HCT116 (cell line): Measurements from ENCODE around the gene BTF3L4. TPM values are rescaled to one million over a fixed set of nuclear protein-coding genes. Genes with fewer than 3 reads are reported as not detected.

Experiments
- ATAC-seq: fragments of 200-7000 bp; cut with Tn5 transposase; 2 replicates; pipeline ENCODE4 v1.9.1; 2020; ENCODE audit warnings: mild to moderate bottlenecking, moderate library complexity
- BruUV-seq: library from RNA; stranded (reverse); fragments of 400-500 nt; replicated peaks from 2 replicates; lab custom pipeline; 2021; lab: Mats Ljungman, UMichigan
- CTCF ChIA-PET: fragments of 300-600 bp; sonication (Branson Sonifier 250); formaldehyde crosslinking; loops from one replicate; lab custom pipeline; 2021; ENCODE audit warnings: antibody characterized with exemption; lab: Charles Lee
- POLR2A ChIA-PET: fragments of 300-600, 350-600 bp; sonication (Branson Sonifier 250); formaldehyde crosslinking; loops from one replicate; lab custom pipeline; 2021; ENCODE audit warnings: antibody characterized with exemption; lab: Charles Lee
- RAD21 ChIA-PET, 2 experiments: fragments of 300-600 bp; sonication (Branson Sonifier 250); formaldehyde crosslinking; loops; one replicate each; lab custom pipeline; 2023; ENCODE audit warnings: low total read pairs in 2 of 2; ENCODE audit not compliant: uncharacterized antibody in 2 of 2, unreplicated experiment in 2 of 2, low non-redundant PET in 1 of 2; lab: Charles Lee
- DNase-seq: peaks from one replicate; pipeline ENCODE4 v3.0.0-alpha.2; 2010; ENCODE audit warnings: low read depth, low spot score
- H2AFZ ChIP-seq: fragments of 200-600 bp; shearing (Covaris generic), sonication (generic); 2 replicates; pipeline ENCODE4 v1.6.1; 2017; ENCODE audit warnings: low read depth, mixed run types, mixed read lengths, antibody characterized with exemption, low read length; ENCODE audit not compliant: poor library complexity, severe bottlenecking
- H3K27ac ChIP-seq: 2 replicates; pipeline ENCODE4 v1.5.1; 2012; ENCODE audit warnings: low read depth, low read length
- H3K27me3 ChIP-seq: fragments of 200-600 bp; sonication (generic); 2 replicates; pipeline ENCODE4 v1.6.1; 2016; ENCODE audit warnings: mixed run types, low read length, mixed read lengths; ENCODE audit not compliant: insufficient read depth
- H3K36me3 ChIP-seq, 2 experiments: fragments of 200-500 bp in 1 of 2; fragments of 200-600 bp in 1 of 2; sonication (Bioruptor generic) in 1 of 2; sonication (generic) in 1 of 2; 2 replicates each; pipeline versions ENCODE4 v1.5.1 to v1.6.1; 2014 to 2016; ENCODE audit warnings: low read length in 2 of 2, inconsistent platforms in 1 of 2, mixed read lengths in 1 of 2, mixed run types in 1 of 2; ENCODE audit not compliant: insufficient read depth in 2 of 2, control insufficient read depth in 1 of 2
- H3K4me1 ChIP-seq, 2 experiments: fragments of 200-600 bp in 1 of 2; sonication (generic) in 1 of 2; 2 replicates each; pipeline versions ENCODE4 v1.5.1 to v1.6.1; 2012 to 2017; ENCODE audit warnings: low read length in 2 of 2, inconsistent platforms in 1 of 2, mild to moderate bottlenecking in 1 of 2, mixed read lengths in 1 of 2, mixed run types in 1 of 2, moderate library complexity in 1 of 2; ENCODE audit not compliant: insufficient read depth in 2 of 2, control insufficient read depth in 1 of 2
- H3K4me2 ChIP-seq: fragments of 200-600 bp; sonication (generic); 2 replicates; pipeline ENCODE4 v1.6.1; 2017; ENCODE audit warnings: mixed run types, low read length, mixed read lengths
- H3K4me3 ChIP-seq, 2 experiments: fragments of 200-600 bp in 1 of 2; sonication (generic) in 1 of 2; replicated peaks in 1 of 2; 2 replicates each; pipeline ENCODE4 v1.5.1; 2011 to 2016; ENCODE audit warnings: low read length in 2 of 2, control low read depth in 1 of 2, low read depth in 1 of 2, mild to moderate bottlenecking in 1 of 2, mixed read lengths in 1 of 2, mixed run types in 1 of 2
- H3K79me2 ChIP-seq: fragments of 200-600 bp; sonication (generic); 2 replicates; pipeline ENCODE4 v1.6.1; 2017; ENCODE audit warnings: mild to moderate bottlenecking, mixed run types, low read length, moderate library complexity, mixed read lengths; ENCODE audit not compliant: insufficient read depth
- H3K9ac ChIP-seq: fragments of 200-600 bp; sonication (generic); 2 replicates; pipeline ENCODE4 v1.6.1; 2016; ENCODE audit warnings: low read length, mixed read lengths
- H3K9me2 ChIP-seq: fragments of 200-600 bp; sonication (generic), shearing (Covaris generic); 2 replicates; pipeline ENCODE4 v1.6.1; 2017; ENCODE audit warnings: mixed run types, mild to moderate bottlenecking, moderate library complexity; ENCODE audit not compliant: insufficient read depth
- H3K9me3 ChIP-seq, 2 experiments: fragments of 200-500 bp in 1 of 2; fragments of 200-600 bp in 1 of 2; sonication (Bioruptor generic) in 1 of 2; sonication (generic) in 1 of 2; 2 replicates each; pipeline ENCODE4 v1.6.1; 2014 to 2017; ENCODE audit warnings: low read length in 2 of 2, mixed read lengths in 2 of 2, inconsistent platforms in 1 of 2, low read depth in 1 of 2, mild to moderate bottlenecking in 1 of 2, mixed run types in 1 of 2, moderate library complexity in 1 of 2; ENCODE audit not compliant: control insufficient read depth in 1 of 2, insufficient read depth in 1 of 2
- H4K20me1 ChIP-seq: fragments of 200-600 bp; sonication (generic), shearing (Covaris generic); 2 replicates; pipeline ENCODE4 v1.6.1; 2017; ENCODE audit warnings: mixed run types, mild to moderate bottlenecking, moderate library complexity; ENCODE audit not compliant: insufficient read depth
- ATF3 ChIP-seq: IDR thresholded peaks from 2 replicates; pipeline ENCODE4 v1.6.1; 2012
- CEBPB ChIP-seq: IDR thresholded peaks from 2 replicates; pipeline ENCODE4 v1.6.1; 2012; ENCODE audit warnings: low read depth
- CTCF ChIP-seq, 3 experiments: fragments of 200-600 bp in 1 of 3; sonication (generic) in 1 of 3; IDR thresholded peaks in 2 of 3; conservative IDR thresholded peaks in 1 of 3; 2 replicates each; pipeline ENCODE4 v1.5.1; 2012 to 2017; ENCODE audit warnings: low read depth in 2 of 3, low read length in 2 of 3, antibody characterized with exemption in 1 of 3, borderline replicate concordance in 1 of 3, control low read depth in 1 of 3, mild to moderate bottlenecking in 1 of 3, mixed read lengths in 1 of 3, mixed run types in 1 of 3, moderate library complexity in 1 of 3; ENCODE audit not compliant: insufficient read depth in 1 of 3
- EGR1 ChIP-seq: IDR thresholded peaks from 2 replicates; pipeline ENCODE4 v1.6.1; 2012; ENCODE audit warnings: low read depth
- ELF1 ChIP-seq: IDR thresholded peaks from 2 replicates; pipeline ENCODE4 v1.6.1; 2012; ENCODE audit warnings: low read depth, borderline replicate concordance
- JUND ChIP-seq: IDR thresholded peaks from 2 replicates; pipeline ENCODE4 v1.6.1; 2012
- POLR2A ChIP-seq: IDR thresholded peaks from 2 replicates; pipeline ENCODE4 v1.7.0; 2011; ENCODE audit warnings: borderline replicate concordance; ENCODE audit not compliant: insufficient read depth, insufficient read length; ENCODE audit errors: extremely low read depth
- REST ChIP-seq: IDR thresholded peaks from 2 replicates; pipeline ENCODE4 v1.6.1; 2012; ENCODE audit warnings: low read depth
- SP1 ChIP-seq: IDR thresholded peaks from 2 replicates; pipeline ENCODE4 v1.6.1; 2012; ENCODE audit warnings: low read depth
- TCF7L2 ChIP-seq: IDR thresholded peaks from 2 replicates; pipeline ENCODE4 v1.7.0; 2011; ENCODE audit warnings: borderline replicate concordance, inconsistent platforms; ENCODE audit not compliant: insufficient read depth, insufficient read length; ENCODE audit errors: extremely low read depth
- YY1 ChIP-seq: IDR thresholded peaks from 2 replicates; pipeline ENCODE4 v1.6.1; 2011; ENCODE audit warnings: low read length, low read depth, moderate library complexity, mild to moderate bottlenecking; ENCODE audit not compliant: insufficient replicate concordance; ENCODE audit errors: extremely low read depth
- ZBTB33 ChIP-seq: IDR thresholded peaks from 2 replicates; pipeline ENCODE4 v1.6.1; 2011; ENCODE audit warnings: mild to moderate bottlenecking, low read length, moderate library complexity; ENCODE audit not compliant: insufficient replicate concordance; ENCODE audit errors: extremely low read depth
- ZFX ChIP-seq: fragments of 450-650 bp; IDR thresholded peaks from 2 replicates; pipeline ENCODE4 v1.6.1; 2017
- intact Hi-C: fragments of 100-400 bp; cut with micrococcal nuclease; formaldehyde crosslinking; loops from 2 replicates; pipeline ENCODE4 v1.10.0; 2022
- total RNA-seq: library from RNA; stranded (reverse); gene quantifications from one replicate; pipeline ENCODE4 v1.2.1, GENCODE V29; 2021; ENCODE audit not compliant: unreplicated experiment

BTF3L4 gene
- total RNA-seq, 1 experiment from 2014 or later, result 56.6 TPM

GRCh38 chr1:52125736-52126359 is 69.8 kb downstream of the BTF3L4 start:
- no TSS peak for BruUV-seq
- RAD21 ChIA-PET, result interaction anchor here in 1 of 2 experiments (0.6 kb wide), 1 partner anchor 136 kb away, joined by 6 read pairs; no protein-coding TSS in a partner anchor
- Histone ChIP-seq H3K79me2 (no peaks in the 10 kb centered on the region), H3K4me2 (no peak overlapping the region), H3K9me2 (no peaks in the 10 kb centered on the region), H3K4me1 (no peaks in the 10 kb centered on the region), H3K9ac (no peak overlapping the region), H3K9me3 (no peaks in the 10 kb centered on the region), H3K36me3 (no peaks in the 10 kb centered on the region), H3K4me3 (no peak overlapping the region), H3K27ac (no peak overlapping the region), H3K27me3 (no peaks in the 10 kb centered on the region), H2AFZ (no peak overlapping the region), H4K20me1 (no peaks in the 10 kb centered on the region)
- no peak for TF ChIP-seq CEBPB
- no peak for TF ChIP-seq ZFX
- TF ChIP-seq EGR1, result no peak
- TF ChIP-seq SP1, result no peak
- TF ChIP-seq REST, result no peak
- TF ChIP-seq YY1, result no peak
- no peak for TF ChIP-seq CTCF (IDR thresholded peaks at IDR 0.05 in 2 of 3, conservative IDR thresholded peaks at IDR 0.05 in 1 of 3; ENCODE audit: borderline replicate concordance in 1 of 3, insufficient read depth in 1 of 3, low read depth in 2 of 3, low read length in 2 of 3)
- TF ChIP-seq POLR2A, result no peak
- no peak for TF ChIP-seq JUND
- no peak for TF ChIP-seq ATF3
- no peak for TF ChIP-seq ZBTB33
- TF ChIP-seq ELF1, result no peak
- no peak for TF ChIP-seq TCF7L2
- DNase-seq, result no peak
- POLR2A ChIA-PET, result no interaction called here
- intact Hi-C loops, result loop anchor here (2.0 to 5.0 kb wide), 3 partner anchors 169 to 561 kb away; no protein-coding TSS in a partner anchor
- ATAC-seq, result no peak
- CTCF ChIA-PET, result interaction anchor here (2.2 kb wide), 2 partner anchors 171 to 223 kb away, joined by 13 to 14 read pairs; no protein-coding TSS in a partner anchor
